Esophagus squamous epithelium (tissue), 5 donors: ENCODE results near the gene AQP9. TPM values are rescaled to one million over a fixed set of nuclear protein-coding genes. Genes with fewer than 3 reads are reported as not detected.

Source experiments
- DNase-seq: peaks from one replicate; lab custom pipeline; 2025; lab: John Stamatoyannopoulos, UW
- H3K27ac ChIP-seq, 4 donors: fragments of 200-600 bp; sonication (generic); one replicate each; pipeline ENCODE4 v1.5.1; 2016 to 2019; ENCODE audit warnings: mild to moderate bottlenecking in 1 of 4
- H3K27me3 ChIP-seq, 4 donors: fragments of 200-600 bp; sonication (generic); 1 replicate in 3 of 4; 2 replicates in 1 of 4; pipeline versions ENCODE4 v1.5.1 to v1.6.0; 2017 to 2021; ENCODE audit warnings: antibody characterized with exemption in 1 of 4
- H3K36me3 ChIP-seq, 3 donors: fragments of 200-600 bp; sonication (generic); one replicate each; pipeline ENCODE4 v1.5.1; 2016 to 2019
- H3K4me1 ChIP-seq, 3 donors: fragments of 200-600 bp; sonication (generic); one replicate each; pipeline ENCODE4 v1.5.1; 2017 to 2019
- H3K4me3 ChIP-seq, 4 donors: fragments of 200-600 bp; sonication (generic); 1 replicate in 3 of 4; 2 replicates in 1 of 4; pipeline ENCODE4 v1.5.1; 2016 to 2019; ENCODE audit warnings: mild to moderate bottlenecking in 2 of 4, moderate library complexity in 1 of 4
- H3K9me3 ChIP-seq, 3 donors: fragments of 200-600 bp; sonication (generic); one replicate each; pipeline ENCODE4 v1.5.1; 2016 to 2019
- CTCF ChIP-seq, 6 experiments: fragments of 450-650 bp in 4 of 6; fragments of 200-600 bp in 2 of 6; sonication (generic) in 2 of 6; IDR thresholded peaks; one replicate each; pipeline ENCODE4 v1.5.1; 2016 to 2019; ENCODE audit warnings: antibody characterized with exemption in 6 of 6, mild to moderate bottlenecking in 4 of 6, moderate library complexity in 4 of 6
- POLR2A ChIP-seq, 4 donors: fragments of 450-650 bp; IDR thresholded peaks; one replicate each; pipeline ENCODE4 v1.6.1; 2017; ENCODE audit warnings: antibody characterized with exemption in 4 of 4, mild to moderate bottlenecking in 4 of 4, moderate library complexity in 3 of 4
- WGBS, 2 donors: methylation state at CpG; one replicate each; pipeline ENCODE4 v1.1.5; 2018; 5-methylcytosine and 5-hydroxymethylcytosine counted together
- intact Hi-C: fragments of 100-400 bp; cut with DNase I; formaldehyde crosslinking; loops from one replicate; pipeline ENCODE4 v1.15.0; 2022
- total RNA-seq, 4 donors: library from RNA; depleted of rRNA; stranded (reverse); fragments of >200 nt; gene quantifications; one replicate each; pipeline ENCODE4 v1.1.0, GENCODE V29; 2016
- donor health status: DM: yes; HTN: yes; CAD: no.

Gene AQP9
- total RNA-seq, 4 donors from 2014 or later = 0.38 to 2.0 (median 1.9) TPM; not detected in 1

- Histone ChIP-seq H3K27ac (no peak overlapping the region), H3K36me3 (no peaks in the 10 kb centered on the region), H3K9me3 (no peaks in the 10 kb centered on the region), H3K27me3 (no peaks in the 10 kb centered on the region), H3K4me3 (no peak overlapping the region), H3K4me1 (peaks cover 0 to 8% (median 0%) of the 10 kb centered on the region in 3 donors)
- 76 to 88% methylated on average over 4 of the region's 4 CpGs for WGBS, 2 donors
- intact Hi-C loops = no loop called here
- DNase-seq = no peak
- TF ChIP-seq POLR2A (IDR thresholded peaks at IDR 0.05) (no peak), CTCF (IDR thresholded peaks at IDR 0.05) (no peak)
Observed at GRCh38 chr15:58217460-58217859, 79.3 kb downstream of the AQP9 start.

GRCh38 chr15:58221591-58222241 lies 83.5 kb downstream of the AQP9 start:
- TF ChIP-seq CTCF (IDR thresholded peaks at IDR 0.05) (peak in 3 of 6 experiments; percentile 7 to 44 (median 10)), POLR2A (IDR thresholded peaks at IDR 0.05) (no peak)
- Histone ChIP-seq H3K36me3 (no peaks in the 10 kb centered on the region), H3K27ac (no peak overlapping the region), H3K27me3 (no peaks in the 10 kb centered on the region), H3K4me3 (no peak overlapping the region), H3K4me1 (no peaks in the 10 kb centered on the region), H3K9me3 (no peaks in the 10 kb centered on the region)
- no peak for DNase-seq
- WGBS, 2 donors = 38 to 47% methylated on average over 3 of the region's 3 CpGs
- intact Hi-C loops = no loop called here

GRCh38 chr15:58222679-58223078 lies 84.5 kb downstream of the AQP9 start:
- intact Hi-C loops = no loop called here
- Histone ChIP-seq H3K36me3 (no peaks in the 10 kb centered on the region), H3K9me3 (no peaks in the 10 kb centered on the region), H3K27me3 (no peaks in the 10 kb centered on the region), H3K4me3 (no peak overlapping the region), H3K4me1 (no peaks in the 10 kb centered on the region), H3K27ac (no peak overlapping the region)
- no peak for TF ChIP-seq POLR2A (IDR thresholded peaks at IDR 0.05)
- TF ChIP-seq CTCF (IDR thresholded peaks at IDR 0.05) = no peak
- 71 to 79% methylated on average over 2 of the region's 2 CpGs for WGBS, 2 donors
- DNase-seq = no peak

- no peak overlapping the region for H3K4me3 ChIP-seq
- 77 to 85% methylated on average over 3 of the region's 3 CpGs for WGBS, 2 donors
- intact Hi-C loops = no loop called here
- no peaks in the 10 kb centered on the region for H3K9me3 ChIP-seq
- no peak for DNase-seq
- H3K27ac ChIP-seq = no peak overlapping the region
- H3K36me3 ChIP-seq = no peaks in the 10 kb centered on the region
- H3K4me1 ChIP-seq = peaks cover under 1 to 6% (median 4%) of the 10 kb centered on the region in 3 donors
- no peak for TF ChIP-seq POLR2A (IDR thresholded peaks at IDR 0.05)
- no peak for TF ChIP-seq CTCF (IDR thresholded peaks at IDR 0.05)
- H3K27me3 ChIP-seq = no peaks in the 10 kb centered on the region
Observed at GRCh38 chr15:58223432-58223831, 85.3 kb downstream of the AQP9 start.

GRCh38 chr15:58224068-58224467 lies 85.9 kb downstream of the AQP9 start:
- TF ChIP-seq CTCF (IDR thresholded peaks at IDR 0.05) (no peak), POLR2A (IDR thresholded peaks at IDR 0.05) (no peak)
- H3K4me3 ChIP-seq = no peak overlapping the region
- 73 to 75% methylated on average over 2 of the region's 2 CpGs for WGBS, 2 donors
- H3K27ac ChIP-seq = no peak overlapping the region
- no peaks in the 10 kb centered on the region for H3K36me3 ChIP-seq
- intact Hi-C loops = no loop called here
- peaks cover 4 to 13% (median 7%) of the 10 kb centered on the region in 3 donors for H3K4me1 ChIP-seq
- no peaks in the 10 kb centered on the region for H3K27me3 ChIP-seq
- no peaks in the 10 kb centered on the region for H3K9me3 ChIP-seq
- DNase-seq = no peak
